HEK293 (cell line): ENCODE measurements around the gene STK32C.

ENCODE experiments used
- ZNF112 ChIP-seq: fragments of 450-650 bp; formaldehyde crosslinking; IDR thresholded peaks from 2 replicates; pipeline ENCODE4 v1.5.0; 2017; ENCODE audit warnings: missing biosample characterization, missing genetic modification characterization
- ZNF132 ChIP-seq: fragments of 450-650 bp; formaldehyde crosslinking; IDR thresholded peaks from 2 replicates; pipeline ENCODE4 v1.5.1; 2017; ENCODE audit warnings: missing biosample characterization, missing genetic modification characterization, borderline replicate concordance
- ZNF501 ChIP-seq: fragments of 450-650 bp; formaldehyde crosslinking; IDR thresholded peaks from 2 replicates; pipeline ENCODE4 v1.5.1; 2016; ENCODE audit warnings: missing biosample characterization, missing genetic modification characterization

DNA sequence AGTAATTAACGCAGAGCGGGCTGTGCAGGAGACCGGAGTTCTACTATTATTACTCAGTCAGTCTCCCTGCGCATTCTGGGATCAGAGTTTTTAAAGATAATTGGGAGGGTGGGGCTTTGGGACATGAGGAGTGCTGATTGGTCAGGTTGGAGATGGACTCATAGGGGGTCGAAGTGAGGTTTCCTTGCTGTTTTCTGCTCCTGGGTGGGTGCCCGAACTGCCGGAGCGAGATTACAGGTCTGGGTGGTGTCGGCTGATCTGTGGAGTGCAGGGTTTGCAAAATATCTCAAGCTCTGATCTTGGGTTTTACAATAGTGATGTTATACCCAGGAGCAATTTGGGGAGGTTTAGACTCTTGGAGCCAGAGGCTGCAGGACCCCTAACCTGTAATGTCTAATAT is 20.4 kb upstream of the STK32C start:
- TF ChIP-seq ZNF112 (tag by site-specific recombination) (no peak), ZNF501 (tag by site-specific recombination) (no peak), ZNF132 (tag by site-specific recombination) (no peak)
